Osteoblast (primary cell): ENCODE data around the gene CD47. TPM values are rescaled to one million over a fixed set of nuclear protein-coding genes. Genes with fewer than 3 reads are reported as not detected.
A peak's percentile ranks its signal among the peaks of the same experiment; 100 is the strongest.

Experiments used
- DNase-seq: peaks from one replicate; pipeline ENCODE4 v3.0.0; 2011; ENCODE audit warnings: low spot score, mixed read lengths; ENCODE audit not compliant: insufficient read length; ENCODE audit errors: missing footprints
- H2AFZ ChIP-seq: 2 replicates; pipeline ENCODE4 v1.6.0; 2011; ENCODE audit warnings: mild to moderate bottlenecking, low read length
- H3K27ac ChIP-seq: 2 replicates; pipeline ENCODE4 v1.5.1; 2011; ENCODE audit warnings: mild to moderate bottlenecking, low read depth, low read length, moderate library complexity
- H3K27me3 ChIP-seq: 2 replicates; pipeline ENCODE4 v1.6.0; 2012; ENCODE audit warnings: mild to moderate bottlenecking, control low read depth, inconsistent platforms, low read length, moderate library complexity; ENCODE audit not compliant: insufficient read depth
- H3K36me3 ChIP-seq: 2 replicates; pipeline ENCODE4 v1.5.1; 2011; ENCODE audit warnings: mild to moderate bottlenecking, low read length, control low read depth, moderate library complexity; ENCODE audit not compliant: insufficient read depth
- H3K4me1 ChIP-seq: 2 replicates; pipeline ENCODE4 v1.5.1; 2011; ENCODE audit warnings: mild to moderate bottlenecking, low read length, control low read depth, moderate library complexity; ENCODE audit not compliant: insufficient read depth
- H3K4me2 ChIP-seq: 2 replicates; pipeline ENCODE4 v1.6.0; 2011; ENCODE audit warnings: mild to moderate bottlenecking, low read length; ENCODE audit not compliant: insufficient read depth
- H3K4me3 ChIP-seq: fragments of 200-600 bp; sonication (generic); 3 replicates; pipeline ENCODE4 v1.5.1; 2012; ENCODE audit warnings: mild to moderate bottlenecking, low read length, inconsistent platforms; ENCODE audit not compliant: insufficient read depth
- H3K79me2 ChIP-seq: 2 replicates; pipeline ENCODE4 v1.6.0; 2012; ENCODE audit warnings: mild to moderate bottlenecking, low read length, control low read depth, inconsistent platforms; ENCODE audit not compliant: insufficient read depth
- H3K9me3 ChIP-seq: 2 replicates; pipeline ENCODE4 v1.5.1; 2011; ENCODE audit warnings: low read depth, low read length, control low read depth
- H4K20me1 ChIP-seq: 2 replicates; pipeline ENCODE4 v1.6.0; 2012; ENCODE audit warnings: mild to moderate bottlenecking, low read length, control low read depth; ENCODE audit not compliant: insufficient read depth
- total RNA-seq: library from RNA; depleted of rRNA; stranded (reverse); fragments of >200 nt; gene quantifications from 2 replicates; pipeline ENCODE4 v1.2.3, GENCODE V29; 2012
- TF ChIP-seq, protein P1 (sequence below): IDR thresholded peaks from 2 replicates; pipeline ENCODE4 v1.5.1; 2011; ENCODE audit warnings: mild to moderate bottlenecking, low read depth, low read length, moderate library complexity; ENCODE audit errors: extremely low read depth

CD47 gene
- total RNA-seq, 1 donor, result 72.7 TPM

DNA sequence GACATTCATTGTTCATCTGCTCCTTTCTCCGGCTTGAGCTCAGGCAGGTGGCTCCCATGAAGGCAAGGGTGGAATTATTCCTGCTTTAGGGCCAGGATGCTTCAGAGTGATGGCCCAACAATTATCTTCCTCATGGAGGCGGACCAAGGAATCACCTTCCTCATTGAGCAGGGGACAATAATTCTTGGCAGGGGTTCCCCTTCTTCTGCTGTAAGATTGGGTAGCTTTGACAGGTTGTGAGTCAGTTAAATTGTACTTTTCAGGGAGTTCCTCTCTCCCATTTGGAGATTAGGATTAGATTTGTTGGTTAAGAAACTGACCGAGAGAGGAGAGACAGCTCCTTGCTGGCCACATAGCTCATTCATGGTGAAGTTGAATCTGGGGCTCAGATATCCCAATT is 31.4 kb upstream of the CD47 start:
- no peak overlapping the region for H2AFZ ChIP-seq
- H3K9me3 ChIP-seq, result no peaks in the 10 kb centered on the region
- TF ChIP-seq, protein P1, sequence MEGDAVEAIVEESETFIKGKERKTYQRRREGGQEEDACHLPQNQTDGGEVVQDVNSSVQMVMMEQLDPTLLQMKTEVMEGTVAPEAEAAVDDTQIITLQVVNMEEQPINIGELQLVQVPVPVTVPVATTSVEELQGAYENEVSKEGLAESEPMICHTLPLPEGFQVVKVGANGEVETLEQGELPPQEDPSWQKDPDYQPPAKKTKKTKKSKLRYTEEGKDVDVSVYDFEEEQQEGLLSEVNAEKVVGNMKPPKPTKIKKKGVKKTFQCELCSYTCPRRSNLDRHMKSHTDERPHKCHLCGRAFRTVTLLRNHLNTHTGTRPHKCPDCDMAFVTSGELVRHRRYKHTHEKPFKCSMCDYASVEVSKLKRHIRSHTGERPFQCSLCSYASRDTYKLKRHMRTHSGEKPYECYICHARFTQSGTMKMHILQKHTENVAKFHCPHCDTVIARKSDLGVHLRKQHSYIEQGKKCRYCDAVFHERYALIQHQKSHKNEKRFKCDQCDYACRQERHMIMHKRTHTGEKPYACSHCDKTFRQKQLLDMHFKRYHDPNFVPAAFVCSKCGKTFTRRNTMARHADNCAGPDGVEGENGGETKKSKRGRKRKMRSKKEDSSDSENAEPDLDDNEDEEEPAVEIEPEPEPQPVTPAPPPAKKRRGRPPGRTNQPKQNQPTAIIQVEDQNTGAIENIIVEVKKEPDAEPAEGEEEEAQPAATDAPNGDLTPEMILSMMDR, result no peak
- no peak overlapping the region for H3K27ac ChIP-seq
- no peak overlapping the region for H3K4me2 ChIP-seq
- no peaks in the 10 kb centered on the region for H4K20me1 ChIP-seq
- H3K36me3 ChIP-seq, result no peaks in the 10 kb centered on the region
- peaks cover 9% of the 10 kb centered on the region for H3K27me3 ChIP-seq
- H3K79me2 ChIP-seq, result no peaks in the 10 kb centered on the region
- H3K4me1 ChIP-seq, result no peaks in the 10 kb centered on the region
- H3K4me3 ChIP-seq, result no peak overlapping the region
- no peak for DNase-seq

DNA sequence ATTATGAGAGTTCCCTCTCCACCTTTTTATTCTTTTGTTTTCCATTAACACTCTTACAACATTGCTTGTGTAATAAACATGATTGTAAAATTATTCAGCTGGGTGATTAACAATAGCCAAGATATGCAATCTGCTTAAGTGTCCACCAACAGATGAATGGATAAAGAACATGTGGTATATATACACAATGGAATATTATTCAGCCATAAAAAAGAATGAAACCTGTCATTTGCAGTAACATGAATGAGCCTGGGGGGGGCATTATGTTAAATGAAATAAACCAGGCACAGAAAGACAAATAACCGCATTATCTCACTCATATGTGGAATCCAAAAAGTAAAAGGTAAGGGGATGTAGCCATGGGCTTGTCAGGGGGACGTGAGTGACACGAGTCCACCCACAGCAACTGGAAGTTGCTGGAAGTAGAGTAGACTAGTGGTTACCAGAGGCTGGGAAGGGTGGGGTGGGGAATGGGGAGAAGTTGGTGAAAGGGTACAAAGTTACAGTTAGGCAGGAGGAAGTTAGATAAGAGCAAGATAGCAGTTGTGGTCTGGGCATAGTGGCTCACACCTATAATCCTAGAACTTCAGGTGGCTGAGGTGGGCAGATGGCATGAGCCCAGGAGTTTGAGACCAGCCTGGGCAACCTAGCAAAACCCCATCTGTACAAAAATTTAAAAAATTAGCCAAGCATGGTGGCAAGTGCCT is 28.7 kb upstream of the CD47 start:
- no peaks in the 10 kb centered on the region for H3K9me3 ChIP-seq
- TF ChIP-seq, protein P1, result no peak
- no peaks in the 10 kb centered on the region for H3K4me1 ChIP-seq
- no peak overlapping the region for H2AFZ ChIP-seq
- no peak overlapping the region for H3K27ac ChIP-seq
- no peak for DNase-seq
- H3K4me3 ChIP-seq, result no peak overlapping the region
- H3K79me2 ChIP-seq, result no peaks in the 10 kb centered on the region
- H4K20me1 ChIP-seq, result no peaks in the 10 kb centered on the region
- peaks cover 12% of the 10 kb centered on the region for H3K27me3 ChIP-seq
- no peaks in the 10 kb centered on the region for H3K36me3 ChIP-seq
- no peak overlapping the region for H3K4me2 ChIP-seq

DNA sequence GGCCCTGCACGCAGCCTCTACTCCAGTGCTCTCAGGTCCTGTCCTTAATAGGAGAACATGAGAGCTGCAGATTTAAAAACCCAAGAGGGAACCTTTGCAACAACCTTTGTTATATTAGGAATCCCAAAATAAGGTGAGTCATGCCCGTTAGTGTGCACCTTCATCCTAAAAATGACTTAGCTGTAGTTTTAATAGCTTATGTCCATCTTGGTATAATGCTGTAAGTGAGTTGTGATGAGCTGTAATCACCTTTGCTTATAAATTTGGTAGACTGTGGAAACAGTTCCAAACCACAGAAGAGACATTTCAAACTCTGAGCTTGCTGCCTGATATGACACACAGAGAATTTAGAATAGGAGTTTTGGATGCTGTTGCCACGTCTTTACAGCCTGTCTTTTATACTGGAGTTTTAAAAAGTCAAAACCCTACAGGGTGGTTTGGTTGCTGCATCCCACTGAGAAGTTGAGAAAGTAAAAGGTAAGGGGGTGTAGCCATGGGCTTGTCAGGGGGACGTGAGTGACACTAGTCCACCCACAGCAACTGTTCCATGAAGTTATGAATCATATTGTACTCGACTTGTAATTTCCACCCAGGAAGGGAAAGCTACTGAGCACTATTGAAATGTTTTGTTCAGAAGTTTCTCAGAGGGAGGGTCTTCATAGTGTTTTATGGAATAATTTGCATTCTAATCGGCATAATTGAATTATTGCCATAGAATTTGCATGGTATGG is 27.4 kb upstream of the CD47 start:
- Histone ChIP-seq H3K36me3 (no peaks in the 10 kb centered on the region), H3K4me3 (no peak overlapping the region), H3K4me1 (no peaks in the 10 kb centered on the region), H3K79me2 (no peaks in the 10 kb centered on the region), H3K27ac (no peak overlapping the region), H2AFZ (no peak overlapping the region), H3K27me3 (peaks cover 12% of the 10 kb centered on the region), H3K4me2 (no peak overlapping the region), H4K20me1 (no peaks in the 10 kb centered on the region), H3K9me3 (no peaks in the 10 kb centered on the region)
- TF ChIP-seq, protein P1, result no peak
- peak; percentile 83 for DNase-seq

DNA sequence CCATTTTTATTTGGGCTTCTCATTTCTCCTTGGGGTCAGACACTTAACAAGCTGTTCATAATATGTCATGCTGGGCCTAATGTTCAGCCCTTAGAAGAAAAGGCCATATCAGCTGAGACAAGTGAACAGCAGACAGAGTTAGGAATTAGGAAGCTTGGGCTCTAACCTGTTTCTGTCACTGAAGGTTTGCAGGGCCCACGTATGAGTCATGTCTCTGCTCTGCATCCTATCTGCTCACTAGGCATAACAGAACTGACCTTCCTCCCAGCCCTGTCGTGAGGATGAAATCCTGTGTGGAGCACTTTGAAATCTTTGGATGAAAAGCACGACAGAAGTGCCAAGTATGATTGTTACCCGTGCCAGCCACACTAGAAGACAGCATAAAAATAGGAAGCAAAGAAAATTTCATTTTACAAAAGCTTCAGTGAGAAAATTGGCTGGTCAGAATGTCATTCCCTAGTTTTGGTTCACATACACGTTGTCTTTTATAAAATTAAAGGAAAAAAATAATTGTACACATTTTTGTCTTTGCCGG is 26.5 kb upstream of the CD47 start:
- Histone ChIP-seq H3K79me2 (no peaks in the 10 kb centered on the region), H3K4me3 (no peak overlapping the region), H3K4me1 (no peaks in the 10 kb centered on the region), H3K9me3 (no peaks in the 10 kb centered on the region), H3K4me2 (no peak overlapping the region), H4K20me1 (no peaks in the 10 kb centered on the region), H3K27me3 (peaks cover 12% of the 10 kb centered on the region), H3K36me3 (no peaks in the 10 kb centered on the region), H3K27ac (no peak overlapping the region), H2AFZ (no peak overlapping the region)
- no peak for DNase-seq
- TF ChIP-seq, protein P1, result no peak
